ENCODE results near the gene WEE1.

Gene WEE1

DNA sequence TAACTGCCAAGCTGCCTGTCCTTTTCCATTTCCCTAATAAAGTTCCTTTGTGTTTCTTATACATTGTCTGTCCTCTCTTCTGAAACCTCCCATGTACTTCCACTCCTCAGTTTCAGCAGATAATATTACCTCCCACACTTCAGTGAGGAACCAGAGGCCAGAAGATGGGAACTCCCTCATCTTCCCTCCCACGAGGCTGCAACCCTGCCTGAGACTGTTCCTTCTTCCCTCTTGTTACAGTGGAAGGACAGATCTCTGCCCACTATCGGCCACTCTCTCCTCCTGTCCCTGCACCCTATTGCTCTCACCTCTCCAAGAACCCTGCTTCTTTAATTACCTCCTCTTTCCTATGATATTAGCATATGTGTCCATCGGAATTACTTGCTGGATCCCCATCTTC lies 52.3 kb downstream of the WEE1 start:
- DNase-seq = no peak

DNA sequence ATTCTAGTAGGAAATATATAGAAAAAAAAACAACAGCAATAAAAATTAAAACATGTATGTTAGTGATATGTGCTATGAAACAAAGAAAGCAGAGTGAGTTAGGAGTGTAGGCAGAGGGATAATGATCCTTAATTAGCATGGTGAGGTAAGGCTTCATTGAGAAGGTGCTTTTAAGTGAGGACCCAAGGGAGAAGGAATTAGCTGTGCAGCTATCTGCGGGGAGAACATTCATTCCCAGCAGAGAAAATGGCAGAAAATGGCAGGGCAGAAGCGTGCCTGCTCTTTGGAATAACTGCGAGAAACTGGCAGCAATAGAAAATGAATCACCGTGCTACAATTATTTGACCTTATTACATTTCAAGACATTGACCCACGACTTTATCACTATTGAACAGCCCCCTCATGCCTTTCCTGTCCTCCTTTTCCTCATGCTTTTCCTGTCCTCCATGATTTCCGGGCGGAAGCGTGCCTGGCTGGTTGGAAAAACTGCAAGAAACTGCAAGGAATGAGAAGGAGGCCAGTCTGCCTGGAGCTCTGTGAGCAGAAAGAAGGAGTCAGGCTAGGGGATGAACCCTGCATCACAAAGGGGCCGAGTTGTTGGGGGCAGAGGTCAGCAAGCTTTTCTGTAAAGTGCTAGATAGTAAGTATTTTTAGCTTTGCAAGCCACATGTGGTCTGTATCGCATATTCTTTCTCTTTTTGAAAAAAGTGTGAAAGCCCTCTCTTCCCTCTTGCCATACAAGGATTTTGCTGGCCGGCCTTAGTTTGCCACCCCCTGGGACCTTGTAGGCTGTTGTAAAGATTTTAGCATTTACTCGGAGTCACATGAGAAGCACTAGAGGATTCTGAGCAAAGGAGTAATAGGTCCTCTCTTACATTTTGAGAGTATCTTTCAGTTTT lies 53.3 kb downstream of the WEE1 start:
- DNase-seq = no peak

GRCh38 chr11:9629064-9629463 lies 55.6 kb downstream of the WEE1 start:
- DNase-seq = no peak

GRCh38 chr11:9633679-9634078 lies 60.2 kb downstream of the WEE1 start:
- DNase-seq = no peak

- no peak for DNase-seq
Measured at GRCh38 chr11:9636691-9637090, 63.2 kb downstream of the WEE1 start.

- DNase-seq = no peak
Measured at GRCh38 chr11:9639099-9639498, 65.6 kb downstream of the WEE1 start.
